Testis (tissue), 3 donors: ENCODE data around the gene GDPD1. TPM values are rescaled to one million over a fixed set of nuclear protein-coding genes. Genes with fewer than 3 reads are reported as not detected.
"Not testable (repeated sequence)": the region's sequence is repeated elsewhere in the genome, so short reads cannot be mapped to it uniquely, and the experiment has no call there.

Experiments used
- DNase-seq: peaks from one replicate; pipeline ENCODE4 v3.0.0-alpha.2; 2019
- H3K27ac ChIP-seq, 2 donors: fragments of 200-600 bp; sonication (generic); one replicate each; pipeline ENCODE4 v1.5.1; 2019
- H3K27me3 ChIP-seq: fragments of 200-600 bp; sonication (generic); one replicate; pipeline ENCODE4 v1.5.1; 2019
- H3K36me3 ChIP-seq: fragments of 200-600 bp; sonication (generic); one replicate; pipeline ENCODE4 v1.5.1; 2017; ENCODE audit warnings: low read depth; ENCODE audit errors: missing control alignments
- H3K4me1 ChIP-seq: fragments of 200-600 bp; sonication (generic); one replicate; pipeline ENCODE4 v1.5.1; 2019
- H3K4me3 ChIP-seq, 2 donors: fragments of 200-600 bp; sonication (generic); one replicate each; pipeline ENCODE4 v1.5.1; 2017 to 2019
- H3K9me3 ChIP-seq: fragments of 200-600 bp; sonication (generic); one replicate; pipeline ENCODE4 v1.5.1; 2017
- CTCF ChIP-seq, 3 experiments: fragments of 450-650 bp in 2 of 3; fragments of 200-600 bp in 1 of 3; sonication (generic) in 1 of 3; IDR thresholded peaks; one replicate each; pipeline ENCODE4 v1.5.1; 2016 to 2019; ENCODE audit warnings: antibody characterized with exemption in 3 of 3, mild to moderate bottlenecking in 2 of 3, moderate library complexity in 1 of 3
- POLR2A ChIP-seq: fragments of 450-650 bp; IDR thresholded peaks from one replicate; pipeline ENCODE4 v1.6.1; 2017; ENCODE audit warnings: antibody characterized with exemption, mild to moderate bottlenecking, moderate library complexity
- WGBS, 2 donors: methylation state at CpG; one replicate each; pipeline ENCODE4 v1.1.5; 2018; 5-methylcytosine and 5-hydroxymethylcytosine counted together
- intact Hi-C: fragments of 100-400 bp; cut with DNase I; formaldehyde crosslinking; loops from one replicate; pipeline ENCODE4 v1.15.1; 2023; ENCODE audit warnings: low total_unique reads
- polyA plus RNA-seq: library from polyadenylated mRNA; stranded (reverse); fragments of 350-450 nt; fragmentation: Illumina TruSeq; extraction: RNeasy Lipid Tissue Mini Kit (QIAGEN cat#74804); gene quantifications from one replicate; pipeline ENCODE4 v1.2.3, GENCODE V29; 2014; ENCODE audit warnings: low read depth, low replicate concordance; ENCODE audit not compliant: insufficient read depth
- total RNA-seq, 2 donors: library from RNA; depleted of rRNA; stranded (reverse); fragments of >200 nt; gene quantifications; one replicate each; pipeline ENCODE4 v1.2.3, GENCODE V29; 2016

GDPD1 gene
- total and polyA plus RNA-seq, 3 donors from 2014 or later = 9.6 to 27.7 (median 11.7) TPM

GRCh38 chr17:59289981-59290301 lies 69.6 kb downstream of the GDPD1 start:
- WGBS, 2 donors = 64 to 71% methylated on average over 3 of the region's 3 CpGs
- DNase-seq = no peak
- TF ChIP-seq CTCF (IDR thresholded peaks at IDR 0.05) = no peak
- no peak for TF ChIP-seq POLR2A
- Histone ChIP-seq H3K4me3 (no peak overlapping the region), H3K27ac (no peak overlapping the region), H3K27me3 (no peaks in the 10 kb centered on the region), H3K36me3 (no peaks in the 10 kb centered on the region), H3K4me1 (no peaks in the 10 kb centered on the region), H3K9me3 (no peaks in the 10 kb centered on the region)
- intact Hi-C loops = no loop called here

- intact Hi-C loops, H3K9me3 ChIP-seq, H3K4me1 ChIP-seq, H3K27me3 ChIP-seq, H3K4me3 ChIP-seq, DNase-seq, H3K36me3 ChIP-seq, H3K27ac ChIP-seq: not testable (repeated sequence)
- 25 to 41% methylated on average over 12 of the region's 12 CpGs for WGBS, 2 donors
These were observed 70.1 kb downstream of the GDPD1 start for GRCh38 chr17:59290302-59290998.

- Histone ChIP-seq H3K9me3 (no peaks in the 10 kb centered on the region), H3K27me3 (no peaks in the 10 kb centered on the region), H3K36me3 (no peaks in the 10 kb centered on the region), H3K27ac (no peak overlapping the region), H3K4me3 (no peak overlapping the region), H3K4me1 (peaks cover 3% of the 10 kb centered on the region)
- no peak for TF ChIP-seq POLR2A
- no peak for TF ChIP-seq CTCF (IDR thresholded peaks at IDR 0.05)
- DNase-seq = no peak
- intact Hi-C loops = no loop called here
- 42 to 48% methylated on average over 1 of the region's 1 CpG for whole genome bisulfite sequencing, 2 donors
These were observed 71.8 kb downstream of the GDPD1 start for GRCh38 chr17:59292174-59292523.

- Histone ChIP-seq H3K27ac (no peak overlapping the region), H3K4me3 (no peak overlapping the region), H3K27me3 (no peaks in the 10 kb centered on the region), H3K36me3 (no peaks in the 10 kb centered on the region), H3K4me1 (peaks cover 3% of the 10 kb centered on the region), H3K9me3 (no peaks in the 10 kb centered on the region)
- intact Hi-C loops = no loop called here
- no peak for TF ChIP-seq CTCF (IDR thresholded peaks at IDR 0.05)
- TF ChIP-seq POLR2A = no peak
- WGBS, 2 donors = 86% methylated on average over 2 of the region's 2 CpGs
- DNase-seq = no peak
These were observed 75.9 kb downstream of the GDPD1 start for GRCh38 chr17:59296190-59296589.

- no peaks in the 10 kb centered on the region for H3K9me3 ChIP-seq
- no peaks in the 10 kb centered on the region for H3K27me3 ChIP-seq
- no peak overlapping the region for H3K4me3 ChIP-seq
- intact Hi-C loops = no loop called here
- no peak for DNase-seq
- no peak overlapping the region for H3K27ac ChIP-seq
- no peaks in the 10 kb centered on the region for H3K36me3 ChIP-seq
- TF ChIP-seq CTCF (IDR thresholded peaks at IDR 0.05) (no peak), POLR2A (no peak)
- WGBS, 2 donors = 68 to 81% methylated on average over 2 of the region's 2 CpGs
- H3K4me1 ChIP-seq = peaks cover 3% of the 10 kb centered on the region
These were observed 78.2 kb downstream of the GDPD1 start for GRCh38 chr17:59298521-59298920.
